ENCODE data around the gene PHF2. TPM values are rescaled to one million over a fixed set of nuclear protein-coding genes. Genes with fewer than 3 reads are reported as not detected.
A peak's percentile ranks its signal among the peaks of the same experiment; 100 is the strongest.

PHF2 gene
- total RNA-seq, 2 donors from 2014 or later, result 24.7 to 29.3 TPM

DNA sequence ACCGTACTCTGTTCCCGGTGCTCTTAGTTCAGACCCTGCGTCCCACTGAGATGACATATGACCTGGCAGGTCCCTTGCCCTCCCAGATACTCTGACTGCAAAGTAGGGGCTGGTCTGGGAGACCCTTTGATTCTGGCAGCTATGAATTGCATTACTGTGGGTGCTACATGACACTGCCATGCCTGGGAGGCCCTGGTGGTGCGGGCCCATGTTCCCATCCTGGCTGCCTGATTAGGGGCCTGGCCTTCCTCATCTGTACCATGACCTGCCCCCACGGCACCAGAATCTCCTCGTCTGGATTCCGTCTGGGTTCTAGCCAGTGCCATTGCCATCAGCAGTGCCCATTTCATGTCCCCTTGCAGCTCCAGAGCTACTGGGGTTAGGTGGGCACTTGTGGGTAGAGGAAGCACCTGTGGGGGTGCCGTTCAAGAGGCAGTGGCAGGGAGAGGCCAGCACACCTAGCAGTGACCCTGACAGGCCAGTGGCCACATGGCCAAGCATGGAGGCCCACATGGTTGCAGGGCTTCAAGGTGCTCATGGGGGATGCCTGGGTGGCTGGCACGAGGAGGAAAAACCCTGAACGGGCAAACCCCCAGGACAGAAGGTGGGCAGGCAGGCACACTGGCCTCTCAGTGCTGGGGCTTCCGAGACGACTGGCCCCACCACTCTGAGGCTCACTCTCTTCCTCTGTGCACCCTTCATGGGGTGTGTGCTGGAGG, 69.7 kb downstream of the PHF2 start:
- TF ChIP-seq, protein P1, sequence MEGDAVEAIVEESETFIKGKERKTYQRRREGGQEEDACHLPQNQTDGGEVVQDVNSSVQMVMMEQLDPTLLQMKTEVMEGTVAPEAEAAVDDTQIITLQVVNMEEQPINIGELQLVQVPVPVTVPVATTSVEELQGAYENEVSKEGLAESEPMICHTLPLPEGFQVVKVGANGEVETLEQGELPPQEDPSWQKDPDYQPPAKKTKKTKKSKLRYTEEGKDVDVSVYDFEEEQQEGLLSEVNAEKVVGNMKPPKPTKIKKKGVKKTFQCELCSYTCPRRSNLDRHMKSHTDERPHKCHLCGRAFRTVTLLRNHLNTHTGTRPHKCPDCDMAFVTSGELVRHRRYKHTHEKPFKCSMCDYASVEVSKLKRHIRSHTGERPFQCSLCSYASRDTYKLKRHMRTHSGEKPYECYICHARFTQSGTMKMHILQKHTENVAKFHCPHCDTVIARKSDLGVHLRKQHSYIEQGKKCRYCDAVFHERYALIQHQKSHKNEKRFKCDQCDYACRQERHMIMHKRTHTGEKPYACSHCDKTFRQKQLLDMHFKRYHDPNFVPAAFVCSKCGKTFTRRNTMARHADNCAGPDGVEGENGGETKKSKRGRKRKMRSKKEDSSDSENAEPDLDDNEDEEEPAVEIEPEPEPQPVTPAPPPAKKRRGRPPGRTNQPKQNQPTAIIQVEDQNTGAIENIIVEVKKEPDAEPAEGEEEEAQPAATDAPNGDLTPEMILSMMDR (IDR thresholded peaks at IDR 0.05), result no peak
- H3K36me3 ChIP-seq, result peaks cover 53% of the 10 kb centered on the region
- no peaks in the 10 kb centered on the region for H3K4me1 ChIP-seq
- DNase-seq (ENCODE audit: low spot score), result no peak
- H3K9me3 ChIP-seq, result no peaks in the 10 kb centered on the region
- H3K4me3 ChIP-seq, result no peak overlapping the region
- H3K27ac ChIP-seq, result no peak overlapping the region
- no peaks in the 10 kb centered on the region for H3K27me3 ChIP-seq

DNA sequence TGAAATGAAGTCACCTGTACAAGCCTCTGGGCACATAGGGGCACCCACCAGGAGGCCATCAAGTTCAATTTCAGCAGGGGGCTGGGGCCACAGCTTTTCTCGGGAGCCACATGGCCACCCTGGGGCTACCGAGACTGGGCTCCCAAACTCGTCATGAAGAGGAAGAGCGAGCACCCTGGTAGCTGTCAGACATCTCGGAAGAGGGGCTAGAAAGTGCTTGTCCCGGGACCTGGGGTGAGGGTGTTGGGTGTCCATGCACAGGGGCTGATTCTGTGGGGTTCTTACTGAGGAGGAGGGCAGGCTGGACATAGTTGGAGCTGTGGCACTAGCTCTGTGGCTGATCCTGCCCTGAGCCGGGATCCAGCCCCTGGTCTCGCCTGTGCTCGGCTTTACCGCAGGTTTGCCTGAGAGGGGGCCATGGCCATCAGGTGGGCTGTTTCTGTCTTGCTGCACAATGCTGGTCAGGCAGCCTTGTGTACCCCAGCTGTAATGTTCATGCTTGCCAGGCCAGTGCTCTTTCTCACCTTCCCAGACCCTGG, 70.3 kb downstream of the PHF2 start:
- TF ChIP-seq, protein P1 (IDR thresholded peaks at IDR 0.05), result no peak
- Histone ChIP-seq H3K4me3 (no peak overlapping the region), H3K9me3 (no peaks in the 10 kb centered on the region), H3K27me3 (no peaks in the 10 kb centered on the region), H3K4me1 (no peaks in the 10 kb centered on the region), H3K27ac (no peak overlapping the region), H3K36me3 (peaks cover 59% of the 10 kb centered on the region)
- no peak for DNase-seq (ENCODE audit: low spot score)

DNA sequence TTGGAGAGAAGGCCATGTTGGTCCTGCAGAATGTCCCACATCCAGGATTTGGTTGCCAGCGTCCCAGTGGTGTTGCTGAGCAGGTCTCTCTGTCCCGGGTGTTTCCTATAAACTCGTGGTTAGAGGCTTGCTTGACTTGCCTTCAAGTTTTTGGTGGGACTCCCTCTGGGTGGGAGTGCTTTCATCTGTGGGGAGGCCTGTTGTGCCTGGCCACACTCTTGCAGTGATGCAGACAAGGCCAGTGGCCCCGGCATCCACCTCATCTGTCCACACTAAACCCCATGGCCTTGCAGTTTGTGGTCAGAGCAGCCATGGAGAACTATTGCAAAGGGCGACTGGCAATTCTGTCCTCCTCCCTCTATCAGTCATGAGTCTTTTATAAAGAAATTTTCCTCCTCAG, 71.8 kb downstream of the PHF2 start:
- peak; percentile 16 for DNase-seq (ENCODE audit: low spot score)
- TF ChIP-seq, protein P1 (IDR thresholded peaks at IDR 0.05), result no peak
- Histone ChIP-seq H3K36me3 (peaks cover 68% of the 10 kb centered on the region), H3K27ac (no peak overlapping the region), H3K4me1 (no peaks in the 10 kb centered on the region), H3K27me3 (no peaks in the 10 kb centered on the region), H3K4me3 (no peak overlapping the region), H3K9me3 (no peaks in the 10 kb centered on the region)

DNA sequence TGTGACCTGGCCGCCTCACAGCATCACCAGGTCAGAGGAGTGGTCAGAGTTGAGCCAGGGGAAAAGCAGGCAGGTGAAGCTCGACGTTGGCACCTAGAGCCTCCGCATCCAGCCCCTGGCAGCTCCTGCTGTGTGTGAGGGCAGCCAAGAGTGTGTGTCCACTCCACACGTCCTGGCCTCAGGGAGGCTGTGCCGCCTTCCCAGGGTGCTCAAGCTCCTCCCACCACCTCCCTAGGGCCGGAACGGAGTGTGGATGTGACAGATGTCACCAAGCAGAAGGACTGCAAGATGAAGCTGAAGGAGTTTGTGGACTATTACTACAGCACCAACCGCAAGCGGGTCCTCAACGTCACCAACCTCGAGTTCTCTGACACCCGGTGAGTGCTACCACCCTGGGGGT, 72.5 kb downstream of the PHF2 start:
- Histone ChIP-seq H3K27ac (no peak overlapping the region), H3K4me1 (no peaks in the 10 kb centered on the region), H3K4me3 (no peak overlapping the region), H3K27me3 (no peaks in the 10 kb centered on the region), H3K36me3 (peaks cover 74% of the 10 kb centered on the region), H3K9me3 (no peaks in the 10 kb centered on the region)
- DNase-seq (ENCODE audit: low spot score), result peak; percentile 26
- TF ChIP-seq, protein P1 (IDR thresholded peaks at IDR 0.05), result no peak

DNA sequence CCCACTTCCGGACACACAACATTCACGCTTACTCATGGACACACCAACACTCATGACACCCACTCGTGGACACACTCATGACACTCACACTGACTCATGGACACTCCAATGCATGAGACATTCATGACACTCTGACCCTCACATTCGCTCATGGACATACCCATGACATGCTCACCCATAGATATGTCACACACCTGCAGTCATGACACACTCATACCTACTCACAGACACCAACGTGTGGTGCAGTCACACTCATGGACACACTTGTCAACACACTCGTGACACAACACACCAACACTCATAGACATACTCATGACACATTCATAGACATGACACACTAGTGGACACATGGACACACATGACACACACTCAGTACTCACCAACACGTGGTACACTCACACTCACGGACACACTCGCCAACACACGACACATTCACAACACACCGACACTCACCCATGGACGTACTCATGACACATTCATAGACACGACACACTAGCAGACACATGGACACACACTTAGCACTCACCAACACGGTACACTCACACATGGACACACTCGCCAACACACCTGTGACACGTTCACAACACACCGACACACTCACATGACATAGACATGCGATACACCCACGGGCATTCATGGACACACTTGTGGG, 73.4 kb downstream of the PHF2 start:
- peak; percentile 34 for DNase-seq (ENCODE audit: low spot score)
- no peak overlapping the region for H3K27ac ChIP-seq

More for the DNA sequence above, 73.4 kb downstream of the PHF2 start:
- peaks cover 82% of the 10 kb centered on the region for H3K36me3 ChIP-seq
- H3K4me1 ChIP-seq, result no peaks in the 10 kb centered on the region
- TF ChIP-seq, protein P1 (IDR thresholded peaks at IDR 0.05), result no peak
- H3K4me3 ChIP-seq, result no peak overlapping the region
- H3K27me3 ChIP-seq, result no peaks in the 10 kb centered on the region
- no peaks in the 10 kb centered on the region for H3K9me3 ChIP-seq
